Iris pigment epithelial cell (primary cell): ENCODE measurements around the gene WNK1.
A peak's percentile ranks its signal among the peaks of the same experiment; 100 is the strongest.
"Not testable (repeated sequence)": the region's sequence is repeated elsewhere in the genome, so short reads cannot be mapped to it uniquely, and the experiment has no call there.

ENCODE experiments used
- DNase-seq: peaks from one replicate; pipeline ENCODE4 v3.0.0-alpha.2; 2011; ENCODE audit warnings: low read depth

The WNK1 gene

DNA sequence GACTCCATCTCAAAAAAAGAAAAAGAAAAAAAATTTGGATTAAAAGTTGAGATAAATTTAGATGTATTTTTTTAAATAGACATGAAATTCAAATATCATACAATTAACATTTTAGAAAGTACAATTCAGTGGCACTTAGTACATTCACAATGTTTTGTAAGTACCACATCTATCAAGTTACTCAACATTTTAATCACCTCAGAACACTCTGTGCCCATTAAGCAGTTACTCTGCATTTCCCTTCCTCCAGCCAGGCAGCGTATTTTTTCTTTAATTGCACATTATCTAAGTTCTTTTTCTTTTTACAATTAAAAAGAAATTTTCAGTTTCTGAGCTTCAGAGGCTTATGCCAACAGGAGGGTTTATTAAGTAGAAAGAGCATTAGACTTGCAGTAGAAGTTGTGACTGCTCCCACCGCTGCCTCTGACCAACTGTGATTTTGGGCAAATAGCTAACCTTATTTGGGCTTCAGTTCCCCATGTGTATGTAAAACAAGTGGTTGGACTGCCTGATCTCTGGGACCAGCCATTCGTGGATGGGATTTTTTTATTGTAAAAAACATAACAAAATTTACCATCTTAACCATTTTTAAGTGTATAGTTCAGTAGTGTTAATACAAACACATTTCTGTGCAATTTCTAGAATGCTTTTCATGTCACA is 65.7 kb downstream of the WNK1 start:
- no peak for DNase-seq

GRCh38 chr12:818733-819132 is 66.4 kb downstream of the WNK1 start:
- peak; percentile 36 for DNase-seq

GRCh38 chr12:820336-820735 is 68.0 kb downstream of the WNK1 start:
- DNase-seq, result no peak

DNA sequence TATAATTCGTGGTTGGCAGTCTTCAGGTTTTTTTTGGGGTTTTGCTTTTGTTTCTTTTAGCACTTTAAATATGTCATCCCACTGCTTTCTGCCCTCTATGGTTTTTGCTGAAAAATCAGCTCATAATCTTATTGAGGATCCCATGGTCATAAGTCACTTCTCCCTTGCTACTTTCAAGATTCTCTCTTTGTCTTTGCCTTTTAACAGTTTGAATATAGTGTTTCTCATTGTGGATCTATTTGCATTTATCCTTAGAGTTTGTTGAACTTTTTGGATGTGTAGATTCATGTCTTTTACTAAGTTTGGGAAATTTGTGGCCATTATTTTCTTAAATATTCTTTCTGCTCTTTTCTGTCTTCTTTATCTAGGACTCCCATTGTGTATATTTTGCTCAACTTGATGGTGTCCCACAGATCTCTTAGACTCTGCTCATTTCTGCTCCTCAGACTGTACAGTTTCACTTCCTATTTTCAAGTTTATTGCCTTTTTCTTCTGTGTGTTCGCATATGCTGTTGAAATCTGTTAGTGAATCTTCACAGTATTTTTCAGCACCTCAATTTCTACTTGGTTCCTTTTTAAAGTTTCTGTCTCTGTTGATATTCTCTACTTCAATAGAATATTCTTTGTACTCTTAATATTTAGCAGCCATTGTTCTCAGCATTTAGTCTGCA is 70.8 kb downstream of the WNK1 start:
- DNase-seq, result no peak

DNA sequence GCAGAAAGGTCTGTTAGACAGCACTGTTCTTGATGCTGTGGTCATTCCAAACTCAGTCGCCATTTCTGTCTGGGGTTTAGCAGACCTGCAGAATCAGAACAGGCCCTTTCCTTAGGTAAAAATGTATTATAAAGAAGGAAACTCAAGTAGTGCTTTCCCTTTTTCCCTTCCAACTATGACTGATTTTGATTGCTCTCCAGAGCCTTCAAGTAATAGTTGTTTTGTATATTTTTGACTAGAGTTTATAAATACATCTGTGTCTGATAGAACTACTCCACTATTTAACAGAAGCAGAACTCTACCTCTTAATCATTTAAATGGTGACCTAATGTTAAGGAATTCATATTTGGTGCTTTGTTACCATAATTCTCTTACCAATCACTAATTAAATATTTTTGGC is 74.0 kb downstream of the WNK1 start:
- no peak for DNase-seq

DNA sequence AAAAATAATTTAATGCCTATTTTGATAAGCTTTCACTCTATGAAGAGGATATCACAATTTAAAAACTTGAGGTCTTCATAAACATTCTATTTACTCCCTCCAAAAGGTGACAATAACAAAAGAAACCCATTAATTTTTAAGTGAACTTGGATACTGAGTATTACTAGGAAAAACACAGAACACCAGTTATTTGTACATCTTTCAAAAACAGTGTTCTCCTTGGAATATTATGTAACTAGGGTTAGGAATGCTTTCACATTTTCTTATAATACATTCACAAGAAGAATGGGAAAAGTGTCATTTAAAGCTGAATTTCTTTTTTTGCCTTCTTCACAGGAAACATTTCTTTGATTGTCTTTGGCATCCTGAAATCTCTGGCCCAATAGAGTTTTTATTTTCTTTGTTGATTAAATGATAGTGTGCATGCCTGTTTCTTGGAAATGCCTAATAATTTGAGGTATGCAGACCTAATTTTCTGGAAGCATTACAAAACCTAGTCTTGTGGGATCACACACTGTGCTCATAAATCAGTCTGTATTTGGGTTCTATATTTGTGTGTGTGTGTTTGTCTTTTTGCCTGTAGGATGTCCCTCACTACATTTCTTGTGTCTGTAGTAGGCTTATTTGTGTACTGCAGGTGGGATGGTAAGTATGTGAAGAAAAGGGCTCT is 76.5 kb downstream of the WNK1 start:
- DNase-seq, result no peak

DNA sequence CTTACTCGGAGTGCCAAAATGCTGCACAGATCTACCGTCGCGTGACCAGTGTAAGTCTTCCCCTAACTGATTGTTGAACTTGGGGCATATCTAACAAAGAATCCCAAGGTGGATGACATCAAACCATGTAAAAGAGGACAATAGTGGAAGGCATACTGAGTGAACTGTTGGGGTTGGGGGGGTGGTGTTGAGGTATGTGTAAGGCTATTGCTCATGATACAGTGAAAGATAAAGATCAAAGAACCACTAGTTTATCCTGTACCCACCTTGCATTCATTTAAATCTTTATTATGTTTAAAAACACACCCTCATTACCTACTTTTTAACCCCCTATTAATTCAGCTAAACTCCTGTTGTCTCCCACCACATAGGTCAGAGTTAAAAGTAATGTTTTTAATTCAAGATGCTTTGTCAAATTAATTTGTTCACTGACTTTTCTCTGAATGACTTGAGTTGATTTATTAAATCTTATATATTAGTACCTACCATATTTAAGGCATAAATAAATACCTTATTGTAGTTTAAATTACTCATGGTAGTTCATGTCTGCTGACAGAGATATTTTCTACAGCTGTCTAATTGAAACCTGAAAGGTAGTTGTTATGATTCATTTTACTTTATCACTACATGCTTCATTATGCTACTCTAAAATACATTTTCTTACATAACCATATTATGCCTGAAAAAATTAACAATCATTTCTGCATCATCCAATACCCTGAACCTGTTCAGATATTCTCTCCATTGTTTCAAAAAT is 77.9 kb downstream of the WNK1 start:
- no peak for DNase-seq

DNA sequence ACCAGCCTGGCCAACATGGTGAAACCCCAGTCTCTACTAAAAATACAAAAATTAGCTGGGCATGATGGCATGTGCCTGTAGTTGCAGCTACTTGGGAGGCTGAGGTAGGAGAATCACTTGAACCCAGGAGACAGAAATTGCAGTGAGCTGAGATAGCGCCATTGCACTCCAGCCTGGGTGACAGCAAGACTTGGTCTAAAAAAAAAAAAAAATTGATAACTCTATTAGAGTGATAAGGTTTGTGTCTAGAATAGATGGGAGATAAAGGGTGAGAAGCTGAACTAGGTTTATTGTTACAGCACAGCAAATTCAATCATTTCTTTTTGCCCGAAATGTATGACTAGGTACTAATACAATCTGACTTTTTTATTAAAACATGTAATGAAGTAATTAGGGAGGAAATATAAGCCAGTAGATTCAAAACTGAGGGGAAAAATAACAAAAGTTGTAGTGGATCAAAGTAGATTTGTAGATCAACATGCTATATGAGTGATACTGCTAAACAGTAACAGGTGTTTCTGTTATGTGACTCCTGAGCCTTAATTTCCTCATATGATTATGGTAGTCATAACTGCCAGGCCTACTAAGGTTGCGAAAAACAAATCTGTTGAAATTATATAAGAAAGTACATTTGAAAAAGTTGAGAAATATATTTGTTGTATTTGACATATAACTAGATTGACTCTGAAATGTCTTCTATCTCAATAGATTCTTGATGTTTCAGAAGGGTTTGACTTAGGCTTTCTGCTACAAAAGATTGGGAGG is 83.6 kb downstream of the WNK1 start:
- DNase-seq, result no peak

GRCh38 chr12:836952-837351 is 84.6 kb downstream of the WNK1 start:
- no peak for DNase-seq

DNA sequence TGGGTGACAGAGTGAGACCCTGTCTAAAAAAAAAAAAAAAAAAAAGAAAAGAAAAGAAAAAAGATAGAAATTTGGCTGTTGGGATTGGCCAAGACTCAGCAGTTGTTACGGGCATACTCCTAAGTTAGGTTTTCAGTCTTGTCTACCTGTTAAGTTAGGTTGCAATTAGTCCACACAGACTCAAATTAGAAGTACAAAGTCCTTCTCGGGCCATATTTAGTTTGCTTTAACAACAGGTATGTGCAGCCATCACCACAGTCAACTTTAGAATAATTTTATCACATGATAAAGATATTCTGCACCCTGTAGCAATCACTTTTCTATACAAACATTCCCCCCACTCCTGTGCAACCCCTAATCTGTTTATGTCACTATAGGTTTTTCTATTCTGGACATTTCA is 85.2 kb downstream of the WNK1 start:
- no peak for DNase-seq

- DNase-seq, result peak; percentile 40
Observed at GRCh38 chr12:843609-844008, 91.2 kb downstream of the WNK1 start.

DNA sequence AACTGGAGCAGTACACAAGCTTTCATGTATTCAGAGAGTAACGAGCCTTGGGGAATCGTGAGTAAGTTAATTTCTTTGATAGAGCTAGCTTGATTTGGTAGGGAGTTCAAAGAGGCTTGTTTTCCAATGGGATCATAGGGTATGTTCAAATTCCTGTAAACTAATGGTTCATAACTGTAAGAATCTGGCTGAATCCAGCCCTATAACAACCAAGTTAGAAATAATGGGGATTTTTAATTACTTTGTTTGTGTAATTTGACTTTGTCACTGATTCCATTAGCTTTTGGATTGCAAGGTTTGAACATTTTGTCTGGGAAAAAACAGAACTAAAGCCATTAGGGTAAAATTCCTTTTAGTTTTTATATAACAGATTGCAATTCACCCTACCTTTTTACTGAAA is 94.0 kb downstream of the WNK1 start:
- DNase-seq, result no peak

DNA sequence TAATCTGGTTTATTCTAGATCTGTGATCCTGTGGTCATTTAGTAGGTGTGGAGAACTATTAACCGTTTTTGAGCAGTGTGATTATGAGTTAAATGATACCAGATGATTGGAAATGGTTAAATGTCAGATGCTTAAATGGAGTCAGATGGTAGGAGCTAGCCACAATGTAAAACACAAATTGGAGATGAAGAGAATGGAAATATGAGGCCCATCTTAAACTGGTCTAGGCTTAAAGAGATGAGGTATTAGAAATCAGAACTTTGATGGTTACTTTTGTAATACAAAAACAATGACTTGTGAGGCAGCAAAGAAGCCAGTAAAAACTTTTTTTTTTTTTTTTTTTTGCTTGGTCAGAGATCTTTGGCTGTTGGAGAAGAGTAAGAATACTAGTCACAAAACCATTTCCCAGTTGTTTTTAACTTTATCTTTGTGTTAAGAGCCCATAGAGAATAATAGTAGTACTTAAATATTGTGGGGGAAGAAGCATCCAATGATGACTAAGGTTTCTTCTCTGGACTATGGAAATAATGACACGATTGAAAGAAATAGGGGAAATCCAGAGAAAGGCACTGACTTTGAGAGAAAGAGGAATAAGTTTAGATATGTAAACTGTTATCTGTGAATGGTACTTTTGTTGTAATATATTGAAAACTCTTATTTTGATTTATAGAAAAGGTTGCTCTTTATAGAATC is 95.9 kb downstream of the WNK1 start:
- peak; percentile 65 for DNase-seq

DNA sequence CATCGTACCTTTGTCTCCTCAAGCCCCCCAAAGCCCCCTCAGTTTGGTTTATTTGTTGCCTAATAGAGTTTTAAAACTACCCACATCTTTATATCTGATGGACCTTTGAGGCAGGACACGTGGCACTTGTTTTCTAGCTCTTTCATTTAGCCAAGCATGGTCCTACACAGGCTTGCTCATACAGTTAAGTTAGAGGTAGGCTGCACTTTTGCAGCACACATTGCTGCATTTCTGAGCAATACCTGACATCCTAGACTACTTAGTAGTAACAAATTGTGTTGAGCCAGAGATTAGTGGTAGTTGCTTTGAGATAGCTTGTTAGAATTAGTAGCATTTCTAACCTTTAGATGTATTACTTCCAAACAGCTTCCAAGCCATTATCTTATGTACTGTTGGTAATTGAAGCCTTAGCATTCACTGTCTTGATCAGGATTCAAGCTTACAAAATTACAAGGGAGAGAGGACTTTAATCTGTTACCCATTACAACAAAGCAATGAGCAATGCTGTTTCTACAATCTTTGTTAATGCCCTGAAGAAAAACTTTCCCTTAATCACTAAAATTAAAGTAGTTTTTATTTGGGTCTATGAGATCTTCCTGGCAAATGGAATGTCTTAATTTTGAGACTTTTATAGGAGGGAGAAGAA is 96.6 kb downstream of the WNK1 start:
- no peak for DNase-seq

DNA sequence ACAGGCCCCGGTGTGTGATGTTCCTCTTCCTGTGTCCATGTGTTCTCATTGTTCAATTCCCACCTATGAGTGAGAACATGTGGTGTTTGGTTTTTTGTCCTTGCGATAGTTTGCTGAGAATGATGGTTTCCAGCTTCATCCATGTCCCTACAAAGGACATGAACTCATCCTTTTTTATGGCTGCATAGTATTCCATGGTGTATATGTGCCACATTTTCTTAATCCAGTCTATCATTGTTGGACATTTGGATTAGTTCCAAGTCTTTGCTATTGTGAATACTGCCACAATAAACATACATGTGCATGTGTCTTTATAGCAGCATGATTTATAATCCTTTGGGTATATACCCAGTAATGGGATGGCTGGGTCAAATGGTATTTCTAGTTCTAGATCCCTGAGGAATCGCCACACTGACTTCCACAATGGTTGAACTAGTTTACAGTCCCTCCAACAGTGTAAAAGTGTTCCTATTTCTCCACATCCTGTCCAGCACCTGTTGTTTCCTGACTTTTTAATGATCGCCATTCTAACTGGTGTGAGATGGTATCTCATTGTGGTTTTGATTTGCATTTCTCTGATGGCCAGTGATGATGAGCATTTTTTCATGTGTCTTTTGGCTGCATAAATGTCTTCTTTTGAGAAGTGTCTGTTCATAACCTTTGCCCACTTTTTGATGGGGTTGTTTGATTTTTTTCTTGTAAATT is 97.5 kb downstream of the WNK1 start:
- not testable (repeated sequence) for DNase-seq

DNA sequence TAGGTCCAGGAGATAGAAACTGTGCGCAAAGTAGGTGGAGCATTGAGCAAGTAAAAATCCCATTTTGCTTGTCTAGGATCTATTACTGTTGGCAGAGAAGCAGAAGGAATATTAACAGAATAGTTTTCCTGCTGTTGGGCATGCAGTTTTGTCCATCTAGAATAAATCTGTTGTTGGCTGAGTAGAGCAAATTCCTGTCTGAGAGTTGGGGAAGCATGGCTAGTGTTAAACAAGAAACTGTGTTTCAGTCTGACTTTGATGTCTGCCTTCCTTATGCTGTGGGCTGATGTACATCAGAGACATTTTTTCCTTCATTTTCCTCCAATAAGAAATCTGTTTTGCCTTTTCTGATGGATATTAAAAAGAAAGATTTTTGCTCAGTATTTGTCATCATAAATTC is 99.0 kb downstream of the WNK1 start:
- peak; percentile 41 for DNase-seq

DNA sequence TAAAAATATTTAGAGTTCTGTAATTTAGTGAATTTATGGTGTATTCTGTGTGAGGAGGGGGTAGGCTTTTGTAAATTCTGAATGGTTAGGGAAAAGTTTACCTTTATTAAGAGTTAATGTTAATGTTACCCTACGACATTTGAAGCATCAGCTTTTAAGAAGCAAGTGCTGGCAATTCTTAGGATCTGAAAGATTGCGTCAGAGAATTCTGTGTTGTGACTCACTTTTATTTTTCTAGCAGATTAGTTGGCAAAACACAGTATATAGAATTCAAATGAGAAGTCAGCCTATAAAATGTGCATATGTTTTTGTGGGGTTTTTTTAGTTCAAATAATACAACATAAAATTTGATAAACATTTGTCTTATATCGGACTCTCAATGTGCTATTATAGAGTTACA is 99.5 kb downstream of the WNK1 start:
- DNase-seq, result peak; percentile 88

DNA sequence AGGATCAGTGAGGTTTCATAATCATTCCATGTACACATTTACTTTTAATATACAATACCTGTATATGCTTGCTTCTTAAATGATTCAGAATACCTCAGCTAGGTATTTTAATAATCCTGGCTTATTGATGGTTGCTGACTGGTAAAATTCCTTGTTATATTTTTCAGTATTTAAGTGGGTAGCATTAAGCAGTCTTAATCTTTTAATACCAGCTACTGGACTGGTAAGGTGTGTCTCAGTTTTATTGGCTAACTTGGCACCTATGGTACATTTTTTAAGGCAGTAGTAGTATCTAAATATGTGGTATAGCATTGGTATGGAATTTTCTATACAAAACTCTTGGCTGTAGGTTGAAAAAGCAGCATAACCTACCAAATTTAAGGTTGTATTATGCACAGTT is 100.5 kb downstream of the WNK1 start:
- DNase-seq, result no peak

DNA sequence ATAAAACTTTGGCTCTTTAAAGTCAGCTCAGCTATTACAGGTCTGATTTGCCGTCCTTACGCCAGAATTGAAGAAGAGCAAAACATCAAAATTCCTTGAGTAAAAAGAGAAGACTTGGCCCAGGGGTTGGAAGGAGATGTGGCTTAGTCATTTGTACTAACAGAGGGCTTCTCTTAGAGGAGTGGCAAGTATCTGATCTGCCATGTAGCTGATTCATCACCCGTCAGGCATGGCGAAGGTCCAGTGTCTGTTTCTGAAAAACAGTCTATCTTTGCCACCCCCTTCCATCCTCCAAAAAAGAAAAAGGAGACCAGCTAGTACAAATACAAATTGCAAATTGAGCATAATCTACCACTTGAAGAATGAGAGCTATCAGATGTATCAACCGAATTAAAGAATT is 105.2 kb downstream of the WNK1 start:
- peak; percentile 93 for DNase-seq

- no peak for DNase-seq
Observed at GRCh38 chr12:862303-862911, 110.0 kb downstream of the WNK1 start.
